Epithelial cell of proximal tubule (primary cell): ENCODE measurements around the gene WDR90. TPM values are rescaled to one million over a fixed set of nuclear protein-coding genes. Genes with fewer than 3 reads are reported as not detected.
A peak's percentile ranks its signal among the peaks of the same experiment; 100 is the strongest.

Source experiments
- DNase-seq: peaks from one replicate; pipeline ENCODE4 v3.0.0-alpha.2; 2011; ENCODE audit warnings: low read depth
- H3K4me3 ChIP-seq: 2 replicates; pipeline ENCODE4 v1.5.1; 2011; ENCODE audit warnings: low read depth, mild to moderate bottlenecking, low read length
- CTCF ChIP-seq: conservative IDR thresholded peaks from 2 replicates; pipeline ENCODE4 v1.5.1; 2012; ENCODE audit warnings: low read depth, mild to moderate bottlenecking, low read length
- total RNA-seq: library from RNA; depleted of rRNA; stranded (reverse); fragments of >200 nt; gene quantifications from 2 replicates; pipeline ENCODE4 v1.2.3, GENCODE V29; 2015

Gene WDR90
- total RNA-seq, 1 donor from 2014 or later: 45.6 TPM

- DNase-seq: no peak
- H3K4me3 ChIP-seq: no peak overlapping the region
- TF ChIP-seq CTCF: no peak
These were observed 27.5 kb upstream of the WDR90 start for GRCh38 chr16:621526-622105.

GRCh38 chr16:622920-623280, 26.3 kb upstream of the WDR90 start:
- DNase-seq: no peak
- no peak for TF ChIP-seq CTCF
- no peak overlapping the region for H3K4me3 ChIP-seq

- no peak for DNase-seq
- no peak overlapping the region for H3K4me3 ChIP-seq
- no peak for TF ChIP-seq CTCF
These were observed 24.6 kb upstream of the WDR90 start for GRCh38 chr16:624526-625070.

GRCh38 chr16:625117-625976, 23.8 kb upstream of the WDR90 start:
- H3K4me3 ChIP-seq: no peak overlapping the region
- DNase-seq: no peak
- TF ChIP-seq CTCF: no peak

- TF ChIP-seq CTCF: no peak
- H3K4me3 ChIP-seq: no peak overlapping the region
- DNase-seq: no peak
These were observed 23.0 kb upstream of the WDR90 start for GRCh38 chr16:625977-626765.

GRCh38 chr16:626787-627453, 22.2 kb upstream of the WDR90 start:
- DNase-seq: peak; percentile 72
- no peak for TF ChIP-seq CTCF
- no peak overlapping the region for H3K4me3 ChIP-seq
